Measurements from ENCODE around the gene CD1C.
"Not testable (repeated sequence)": the region's sequence is repeated elsewhere in the genome, so short reads cannot be mapped to it uniquely, and the experiment has no call there.

CD1C gene

DNA sequence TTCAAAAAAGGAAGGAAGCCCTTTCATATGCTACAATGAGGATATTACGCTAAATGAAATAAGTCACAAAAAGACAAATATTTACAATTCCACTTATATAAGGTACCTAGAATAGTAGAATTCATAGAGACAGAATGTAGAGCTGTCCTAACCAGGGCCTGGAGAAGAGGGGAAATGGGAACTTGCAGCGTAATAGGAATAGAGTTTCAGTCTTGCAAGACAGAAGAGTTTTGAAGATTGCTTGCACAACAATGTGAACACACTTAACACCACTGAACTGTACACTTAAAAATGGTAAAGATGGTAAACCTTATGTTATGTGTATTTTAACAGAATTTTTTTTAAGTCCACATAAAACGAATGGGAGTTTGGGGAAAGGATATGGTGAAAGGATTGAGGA lies 38.7 kb downstream of the CD1C start:
- no peak for DNase-seq (ENCODE audit: low read depth in 2 of 2)

DNA sequence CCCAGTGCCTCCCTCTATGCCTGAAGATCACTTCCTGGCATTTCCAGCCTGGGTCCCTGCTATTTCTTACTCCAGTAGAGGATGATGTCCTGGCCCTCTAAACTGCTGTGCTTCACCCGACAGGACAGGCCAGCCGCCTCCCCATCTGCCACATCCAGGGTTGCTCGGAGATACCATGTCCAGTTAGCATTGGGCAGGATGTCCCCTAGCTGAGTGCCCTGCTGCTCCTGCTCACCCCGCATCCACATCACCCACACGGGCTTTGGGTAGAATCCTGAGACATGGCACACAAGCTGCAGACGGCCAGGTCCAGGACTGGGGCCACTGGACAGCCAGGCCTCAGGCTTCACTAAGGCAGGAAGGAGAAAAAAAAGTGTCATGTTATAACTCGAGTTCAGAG lies 39.6 kb downstream of the CD1C start:
- DNase-seq (ENCODE audit: low read depth in 2 of 2), result no peak

DNA sequence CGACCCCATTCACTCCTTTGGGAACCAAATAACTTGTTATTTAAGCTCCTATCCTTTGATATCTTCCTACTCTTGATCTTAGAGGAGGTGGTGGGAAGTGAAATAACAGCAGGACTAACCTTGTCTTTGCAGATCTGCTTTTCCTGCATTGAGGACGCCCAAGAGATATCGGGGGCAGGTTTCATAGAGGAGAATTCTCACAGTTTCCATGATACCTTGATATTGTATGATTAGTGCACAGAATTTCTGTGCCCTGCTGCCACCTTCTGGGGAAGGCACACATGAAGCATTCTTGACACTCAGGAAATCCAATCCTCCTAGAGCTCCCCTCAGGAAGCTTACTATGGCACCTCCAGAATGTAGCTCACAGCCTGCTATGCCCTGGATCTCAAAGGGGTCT lies 40.0 kb downstream of the CD1C start:
- no peak for DNase-seq (ENCODE audit: low read depth in 2 of 2)

DNA sequence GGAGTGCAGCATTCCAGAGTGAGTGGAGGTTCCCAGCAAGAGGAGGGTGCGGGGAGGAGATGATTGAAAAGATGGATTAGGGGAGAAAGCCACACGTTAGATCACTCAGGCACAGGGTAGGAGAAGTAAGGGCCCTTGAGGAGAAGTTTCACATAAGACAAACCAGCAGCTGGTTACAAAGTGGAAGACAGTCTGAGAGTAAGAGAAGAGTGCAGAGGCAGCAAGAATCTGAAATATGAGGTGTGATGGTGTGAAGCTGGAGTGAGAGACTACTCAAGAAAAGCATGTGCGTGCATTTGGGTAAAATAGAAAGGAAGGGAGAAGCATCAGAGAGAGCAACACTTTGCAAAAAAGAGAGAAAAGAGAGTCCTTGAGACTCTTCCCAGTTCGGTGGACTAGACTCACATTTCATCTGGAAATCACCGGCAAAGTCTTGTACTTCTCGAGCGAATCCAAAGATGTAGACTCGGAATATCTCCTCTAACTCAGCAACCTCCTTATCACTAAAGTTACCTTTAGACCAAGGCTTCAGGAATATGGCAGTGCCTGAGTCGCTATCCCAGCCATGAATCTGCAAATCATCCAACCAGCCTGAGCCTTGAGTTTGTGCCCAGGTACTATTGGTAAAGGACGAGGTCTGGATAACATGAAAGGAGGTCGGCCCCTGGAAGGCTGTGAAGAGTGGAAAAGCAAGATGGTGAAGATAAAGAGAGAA lies 40.8 kb downstream of the CD1C start:
- no peak for DNase-seq (ENCODE audit: low read depth in 2 of 2)

DNA sequence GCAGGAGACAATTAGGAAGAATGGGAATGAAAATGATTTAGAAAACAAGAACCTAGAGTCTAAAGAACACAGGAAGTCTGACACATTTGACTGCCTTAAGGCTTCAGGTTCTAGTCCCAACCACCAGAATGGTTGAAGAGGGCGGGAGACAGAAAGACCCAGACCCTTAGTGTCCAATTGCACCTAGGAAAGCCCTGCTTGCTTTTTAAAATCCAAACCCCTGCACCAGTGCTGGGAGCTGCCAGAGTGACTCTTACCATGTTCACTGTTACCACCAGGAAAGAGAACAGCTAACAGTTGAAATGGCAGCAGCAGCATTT lies 41.3 kb downstream of the CD1C start:
- no peak for DNase-seq (ENCODE audit: low read depth in 2 of 2)

DNA sequence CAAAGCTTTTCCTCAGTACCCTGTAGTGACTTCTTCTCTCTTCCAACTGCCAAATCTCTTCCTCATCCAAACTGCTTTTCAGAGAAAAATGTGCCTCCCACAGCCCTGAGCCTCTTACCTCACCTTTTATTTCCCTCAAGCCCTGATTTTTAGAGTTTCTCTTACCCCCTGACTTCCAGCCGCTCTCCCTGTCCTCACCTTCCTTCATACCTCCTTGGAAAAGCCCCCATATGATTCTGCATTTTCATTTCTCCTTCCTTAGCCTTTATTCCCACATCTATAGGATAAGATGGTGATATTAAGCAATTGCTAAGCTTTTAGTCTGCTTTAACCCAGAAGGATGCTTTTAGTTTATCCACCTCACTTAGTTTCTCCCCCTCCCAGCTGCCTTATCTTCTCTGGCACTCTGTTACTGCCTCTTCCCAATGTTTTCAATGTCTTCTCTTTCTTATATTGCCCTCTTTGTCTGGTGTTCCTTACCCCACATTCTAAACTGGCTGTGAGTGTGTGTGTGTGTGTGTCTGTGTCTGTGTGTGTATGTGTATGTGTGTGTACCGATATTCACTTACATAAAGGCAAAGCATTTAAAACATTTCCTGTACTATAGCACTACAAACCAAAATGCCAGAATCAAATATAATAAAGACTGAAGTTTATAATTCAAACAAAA lies 41.9 kb downstream of the CD1C start, which contains the start of gene CD1B:
CD1B (minus strand) TSS at position 51 of the 670 bp plus-strand sequence. CDS start 108 bp downstream, outside the sequence.
- no peak for DNase-seq (ENCODE audit: low read depth in 2 of 2)

DNA sequence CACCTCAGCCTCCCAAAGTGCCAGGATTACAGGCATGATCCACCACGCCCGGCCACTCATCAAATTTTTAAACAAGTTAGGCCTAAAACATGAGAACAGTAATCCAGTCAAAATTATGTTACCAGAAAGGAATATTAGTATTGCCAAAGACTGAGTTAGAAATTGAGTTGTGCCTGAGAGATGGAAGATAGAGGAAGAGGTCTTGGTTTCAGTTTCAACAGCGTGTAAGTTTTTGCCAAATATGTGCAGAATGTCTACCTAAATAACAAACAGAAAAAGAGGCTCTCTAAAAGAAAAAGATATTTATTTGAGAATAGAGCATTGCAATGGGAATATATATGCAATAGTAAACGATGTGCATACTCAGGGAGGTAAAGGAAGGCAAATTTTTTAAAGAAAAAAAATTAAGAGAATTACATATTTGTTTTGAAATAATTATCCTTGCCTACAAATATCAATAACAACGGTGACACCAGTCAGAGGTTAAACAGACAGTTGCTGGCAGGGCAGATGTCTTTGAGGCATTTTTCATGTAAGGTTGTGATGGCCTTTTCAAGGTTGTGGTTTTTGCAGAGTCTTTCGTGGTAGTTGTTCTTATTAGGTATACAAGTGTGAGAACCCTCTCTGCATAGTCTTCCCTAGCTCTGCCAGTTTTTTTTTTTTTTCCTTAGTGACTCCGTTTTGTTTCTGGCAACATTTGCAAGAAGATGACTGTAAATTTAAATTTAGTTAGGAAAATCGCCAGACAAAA lies 43.9 kb downstream of the CD1C start:
- DNase-seq (ENCODE audit: low read depth in 2 of 2), result no peak

DNA sequence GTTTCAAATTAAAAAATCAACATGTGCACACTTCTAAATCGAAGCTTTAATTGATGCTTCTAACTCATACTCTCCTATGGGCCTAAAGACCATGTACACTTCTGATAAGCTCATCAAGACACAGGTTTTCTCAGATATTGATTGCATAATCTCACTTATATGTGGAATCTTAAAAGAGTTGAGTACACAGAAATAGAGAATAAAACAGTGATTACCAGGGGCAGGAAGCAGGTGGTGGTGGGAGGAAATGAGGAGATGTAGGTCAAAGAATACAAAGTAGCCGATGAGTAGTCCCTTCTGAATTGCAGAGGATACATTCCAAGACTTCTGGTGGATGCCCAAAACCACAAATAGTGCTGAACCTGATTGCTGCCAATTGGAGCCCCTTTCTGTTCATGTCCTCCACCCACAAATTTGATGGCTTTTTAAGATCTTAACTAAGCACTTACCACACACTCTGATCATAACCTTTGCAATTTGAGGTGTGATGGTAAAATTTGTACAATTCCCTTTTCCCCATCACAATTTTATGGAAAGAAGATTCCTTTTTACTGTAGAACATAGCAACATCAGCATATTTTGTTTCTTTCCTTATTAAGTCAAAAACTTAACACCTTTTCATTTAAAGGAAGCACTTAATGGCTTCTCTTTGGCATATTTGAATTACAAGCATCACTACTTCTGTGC lies 44.9 kb downstream of the CD1C start:
- DNase-seq (ENCODE audit: low read depth in 2 of 2), result no peak

DNA sequence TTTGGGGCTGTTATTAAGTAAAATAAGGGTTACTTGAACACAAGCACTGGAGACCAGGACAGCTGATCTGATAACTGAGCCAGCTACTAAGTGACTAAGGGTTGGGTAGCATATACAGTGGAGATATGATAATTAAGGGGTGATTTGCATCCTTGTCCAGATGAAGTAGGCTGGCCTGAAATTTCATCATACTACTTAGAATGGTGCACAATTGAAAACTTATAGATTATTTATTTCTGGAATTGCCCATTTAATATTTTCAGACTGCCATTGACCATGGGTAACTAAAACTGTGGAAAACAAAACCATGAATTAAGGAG lies 45.5 kb downstream of the CD1C start:
- DNase-seq (ENCODE audit: low read depth in 2 of 2), result no peak

DNA sequence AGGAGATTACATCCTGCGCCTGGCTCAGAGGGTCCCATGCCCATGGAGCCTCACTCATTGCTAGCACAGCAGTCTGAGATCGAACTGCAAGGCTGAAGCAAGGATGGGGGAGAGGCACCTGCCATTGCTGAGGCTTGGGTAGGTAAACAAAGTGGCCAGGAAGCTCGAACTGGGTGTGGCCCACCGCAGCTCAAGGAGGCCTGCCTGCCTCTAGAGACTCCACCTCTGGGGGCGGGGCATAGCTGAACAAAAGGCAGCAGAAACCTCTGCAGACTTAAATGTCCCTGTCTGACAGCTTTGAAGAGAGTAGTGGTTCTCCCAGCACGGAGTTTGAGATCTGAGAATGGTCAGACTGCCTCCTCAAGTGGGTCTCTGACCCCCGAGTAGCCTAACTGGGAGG lies 46.7 kb downstream of the CD1C start:
- DNase-seq (ENCODE audit: low read depth in 2 of 2), result not testable (repeated sequence)

All from stimulated activated CD8-positive, alpha-beta memory T cell treated with anti-CD3 and anti-CD28 coated beads, Interleukin-7, amount 100 ng/mL, for 1 hour (primary cell).